A673 (cell line): ENCODE results near the gene C1orf167.

ENCODE experiments used
- EZH2 ChIP-seq: fragments of 200-600 bp; sonication (generic); IDR thresholded peaks from 2 replicates; pipeline ENCODE4 v1.6.1; 2017; ENCODE audit warnings: borderline replicate concordance, low read depth, mild to moderate bottlenecking, mixed read lengths, antibody characterized with exemption, low read length; ENCODE audit not compliant: poor library complexity, severe bottlenecking
- TF ChIP-seq, protein P1 (sequence below): fragments of 300-800, 200-600 bp; sonication (generic); conservative IDR thresholded peaks from 2 replicates; pipeline ENCODE4 v1.5.1; 2017; ENCODE audit warnings: low read depth, mild to moderate bottlenecking, antibody characterized with exemption, low read length, moderate library complexity, mixed read lengths

DNA sequence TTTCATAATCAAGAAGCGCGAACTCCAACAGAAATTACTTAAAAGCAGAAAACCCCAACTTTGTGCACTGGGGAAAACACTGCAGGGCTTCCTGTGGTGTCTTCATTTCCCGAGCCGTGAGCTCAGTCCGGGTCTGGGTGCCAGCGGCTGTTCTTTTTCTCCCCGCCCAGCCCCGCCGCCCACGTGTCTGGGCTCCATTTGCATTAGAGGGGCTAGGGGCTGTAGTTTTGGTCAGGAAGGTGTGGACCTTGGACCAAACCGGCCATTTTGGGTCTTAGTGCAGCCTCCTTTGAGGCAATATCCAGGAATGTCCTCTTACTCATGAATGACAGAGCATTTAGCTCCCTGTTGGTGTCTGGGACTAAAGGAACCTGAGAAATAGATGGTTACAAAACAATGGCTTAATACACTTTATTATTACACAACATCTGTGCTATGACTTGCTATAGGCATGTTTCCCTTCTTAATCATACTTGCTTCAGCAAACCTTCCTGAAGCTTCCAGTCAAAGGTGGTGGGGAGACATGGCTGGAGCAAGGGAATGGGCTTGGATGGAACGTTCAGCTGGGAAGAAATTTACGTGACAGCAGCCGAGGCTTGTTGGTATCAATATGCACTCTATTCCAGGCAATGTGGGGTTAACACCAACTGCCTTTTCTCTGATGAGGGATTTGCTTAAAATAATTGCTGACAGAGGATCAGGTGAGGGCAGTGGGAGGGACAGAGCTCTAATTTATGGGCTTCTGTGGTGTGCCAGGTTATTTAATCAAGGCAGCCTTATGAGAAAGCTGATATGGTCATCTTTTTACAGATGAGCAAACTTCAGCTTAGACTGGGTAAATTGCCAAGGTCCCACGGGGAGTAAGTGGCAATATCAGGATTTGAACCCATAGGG, 25.0 kb upstream of the C1orf167 start:
- TF ChIP-seq, protein P1, sequence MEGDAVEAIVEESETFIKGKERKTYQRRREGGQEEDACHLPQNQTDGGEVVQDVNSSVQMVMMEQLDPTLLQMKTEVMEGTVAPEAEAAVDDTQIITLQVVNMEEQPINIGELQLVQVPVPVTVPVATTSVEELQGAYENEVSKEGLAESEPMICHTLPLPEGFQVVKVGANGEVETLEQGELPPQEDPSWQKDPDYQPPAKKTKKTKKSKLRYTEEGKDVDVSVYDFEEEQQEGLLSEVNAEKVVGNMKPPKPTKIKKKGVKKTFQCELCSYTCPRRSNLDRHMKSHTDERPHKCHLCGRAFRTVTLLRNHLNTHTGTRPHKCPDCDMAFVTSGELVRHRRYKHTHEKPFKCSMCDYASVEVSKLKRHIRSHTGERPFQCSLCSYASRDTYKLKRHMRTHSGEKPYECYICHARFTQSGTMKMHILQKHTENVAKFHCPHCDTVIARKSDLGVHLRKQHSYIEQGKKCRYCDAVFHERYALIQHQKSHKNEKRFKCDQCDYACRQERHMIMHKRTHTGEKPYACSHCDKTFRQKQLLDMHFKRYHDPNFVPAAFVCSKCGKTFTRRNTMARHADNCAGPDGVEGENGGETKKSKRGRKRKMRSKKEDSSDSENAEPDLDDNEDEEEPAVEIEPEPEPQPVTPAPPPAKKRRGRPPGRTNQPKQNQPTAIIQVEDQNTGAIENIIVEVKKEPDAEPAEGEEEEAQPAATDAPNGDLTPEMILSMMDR: no peak
- TF ChIP-seq EZH2: no peak
